RWPE2 (cell line): Measurements from ENCODE around the gene USP14.
A peak's percentile ranks its signal among the peaks of the same experiment; 100 is the strongest.

Experiments used
- ATAC-seq: fragments of 200-7000 bp; cut with Tn5 transposase; 3 replicates; pipeline ENCODE4 v1.9.1; 2021; ENCODE audit warnings: low read depth
- DNase-seq: peaks from one replicate; pipeline ENCODE4 v3.0.0-alpha.2; 2020; ENCODE audit warnings: low spot score
- H3K27ac ChIP-seq: fragments of 450-650 bp; 2 replicates; pipeline ENCODE4 v1.5.1; 2017; ENCODE audit warnings: mild to moderate bottlenecking; ENCODE audit not compliant: poor library complexity, severe bottlenecking
- H3K27me3 ChIP-seq: fragments of 250-450 bp; sonication (Bioruptor Pico); 2 replicates; pipeline ENCODE4 v1.5.1; 2021; ENCODE audit warnings: mild to moderate bottlenecking, moderate library complexity; ENCODE audit not compliant: insufficient read depth, poor library complexity, severe bottlenecking
- H3K36me3 ChIP-seq: fragments of 250-450 bp; sonication (Bioruptor Pico); 2 replicates; pipeline ENCODE4 v1.5.1; 2020; ENCODE audit warnings: low read depth, mild to moderate bottlenecking, moderate library complexity
- H3K4me1 ChIP-seq: fragments of 250-450 bp; sonication (Bioruptor Pico); 2 replicates; pipeline ENCODE4 v1.5.1; 2021; ENCODE audit warnings: mild to moderate bottlenecking, moderate library complexity; ENCODE audit not compliant: insufficient read depth, poor library complexity, severe bottlenecking
- H3K4me3 ChIP-seq: fragments of 250-450 bp; sonication (Bioruptor Pico); 2 replicates; pipeline ENCODE4 v1.5.1; 2021; ENCODE audit warnings: mild to moderate bottlenecking, moderate library complexity; ENCODE audit not compliant: severe bottlenecking
- H3K9me3 ChIP-seq: fragments of 250-450 bp; sonication (Bioruptor Pico); 2 replicates; pipeline ENCODE4 v1.5.1; 2021; ENCODE audit warnings: mild to moderate bottlenecking, moderate library complexity; ENCODE audit not compliant: severe bottlenecking
- CTCF ChIP-seq: fragments of 450-650 bp; IDR thresholded peaks from one replicate; pipeline ENCODE4 v1.5.1; 2017; ENCODE audit warnings: mild to moderate bottlenecking, moderate library complexity; ENCODE audit not compliant: poor library complexity, severe bottlenecking

Gene USP14

GRCh38 chr18:159933-160332 lies 1.6 kb downstream of the USP14 start:
- peaks cover 11% of the 10 kb centered on the region for H3K4me1 ChIP-seq
- ATAC-seq, result no peak
- H3K36me3 ChIP-seq, result peaks cover 40% of the 10 kb centered on the region
- H3K4me3 ChIP-seq, result peak overlapping the region; percentile 99
- DNase-seq, result no peak
- H3K9me3 ChIP-seq, result no peaks in the 10 kb centered on the region
- no peak overlapping the region for H3K27ac ChIP-seq
- no peak for TF ChIP-seq CTCF
- H3K27me3 ChIP-seq, result no peaks in the 10 kb centered on the region

GRCh38 chr18:160831-161570 lies 2.6 kb downstream of the USP14 start:
- Histone ChIP-seq H3K4me3 (no peak overlapping the region), H3K27me3 (no peaks in the 10 kb centered on the region), H3K27ac (no peak overlapping the region), H3K9me3 (no peaks in the 10 kb centered on the region), H3K36me3 (peaks cover 50% of the 10 kb centered on the region), H3K4me1 (peaks cover 11% of the 10 kb centered on the region)
- no peak for ATAC-seq
- DNase-seq, result no peak
- no peak for TF ChIP-seq CTCF

- ATAC-seq, result no peak
- Histone ChIP-seq H3K4me3 (no peak overlapping the region), H3K9me3 (peaks cover 2% of the 10 kb centered on the region), H3K27me3 (no peaks in the 10 kb centered on the region), H3K27ac (no peak overlapping the region), H3K36me3 (peaks cover 72% of the 10 kb centered on the region), H3K4me1 (no peaks in the 10 kb centered on the region)
- DNase-seq, result no peak
- TF ChIP-seq CTCF, result no peak
Observed at GRCh38 chr18:172361-172760, 14.0 kb downstream of the USP14 start.

GRCh38 chr18:179499-179898 lies 21.1 kb downstream of the USP14 start:
- no peak for ATAC-seq
- Histone ChIP-seq H3K27me3 (no peaks in the 10 kb centered on the region), H3K27ac (no peak overlapping the region), H3K4me1 (no peaks in the 10 kb centered on the region), H3K36me3 (peaks cover 80% of the 10 kb centered on the region), H3K9me3 (peaks cover 2% of the 10 kb centered on the region), H3K4me3 (no peak overlapping the region)
- TF ChIP-seq CTCF, result no peak
- DNase-seq, result no peak

GRCh38 chr18:181711-182110 lies 23.4 kb downstream of the USP14 start:
- H3K27me3 ChIP-seq, result no peaks in the 10 kb centered on the region
- no peak for ATAC-seq
- no peaks in the 10 kb centered on the region for H3K9me3 ChIP-seq
- H3K36me3 ChIP-seq, result peaks cover 79% of the 10 kb centered on the region
- no peak for DNase-seq
- no peak overlapping the region for H3K4me3 ChIP-seq
- TF ChIP-seq CTCF, result no peak
- no peaks in the 10 kb centered on the region for H3K4me1 ChIP-seq
- H3K27ac ChIP-seq, result no peak overlapping the region
